Measurements from ENCODE around the gene PFAS.

- no peak for TF ChIP-seq POLR2A (IDR thresholded peaks at IDR 0.05)
- TF ChIP-seq, protein P1, sequence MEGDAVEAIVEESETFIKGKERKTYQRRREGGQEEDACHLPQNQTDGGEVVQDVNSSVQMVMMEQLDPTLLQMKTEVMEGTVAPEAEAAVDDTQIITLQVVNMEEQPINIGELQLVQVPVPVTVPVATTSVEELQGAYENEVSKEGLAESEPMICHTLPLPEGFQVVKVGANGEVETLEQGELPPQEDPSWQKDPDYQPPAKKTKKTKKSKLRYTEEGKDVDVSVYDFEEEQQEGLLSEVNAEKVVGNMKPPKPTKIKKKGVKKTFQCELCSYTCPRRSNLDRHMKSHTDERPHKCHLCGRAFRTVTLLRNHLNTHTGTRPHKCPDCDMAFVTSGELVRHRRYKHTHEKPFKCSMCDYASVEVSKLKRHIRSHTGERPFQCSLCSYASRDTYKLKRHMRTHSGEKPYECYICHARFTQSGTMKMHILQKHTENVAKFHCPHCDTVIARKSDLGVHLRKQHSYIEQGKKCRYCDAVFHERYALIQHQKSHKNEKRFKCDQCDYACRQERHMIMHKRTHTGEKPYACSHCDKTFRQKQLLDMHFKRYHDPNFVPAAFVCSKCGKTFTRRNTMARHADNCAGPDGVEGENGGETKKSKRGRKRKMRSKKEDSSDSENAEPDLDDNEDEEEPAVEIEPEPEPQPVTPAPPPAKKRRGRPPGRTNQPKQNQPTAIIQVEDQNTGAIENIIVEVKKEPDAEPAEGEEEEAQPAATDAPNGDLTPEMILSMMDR (IDR thresholded peaks at IDR 0.05) = no peak
- no peak for TF ChIP-seq POLR2AphosphoS5 (IDR thresholded peaks at IDR 0.05)
- no peak for TF ChIP-seq EP300 (IDR thresholded peaks at IDR 0.05)
These were observed 11.2 kb upstream of the PFAS start for GRCh38 chr17:8237886-8238285.
